Lower leg skin (tissue), 3 donors: ENCODE measurements around the gene ADORA1.

Experiments
- CTCF ChIP-seq, 3 donors: fragments of 450-650 bp; IDR thresholded peaks; one replicate each; pipeline ENCODE4 v1.5.1; 2016; ENCODE audit warnings: antibody characterized with exemption in 3 of 3, mild to moderate bottlenecking in 3 of 3, moderate library complexity in 2 of 3
- POLR2A ChIP-seq, 2 donors: fragments of 450-650 bp; IDR thresholded peaks; one replicate each; pipeline ENCODE4 v1.6.1; 2016 to 2017; ENCODE audit warnings: antibody characterized with exemption in 2 of 2, mild to moderate bottlenecking in 1 of 2, moderate library complexity in 1 of 2

- TF ChIP-seq CTCF (IDR thresholded peaks at IDR 0.05) = no peak
- no peak for TF ChIP-seq POLR2A (IDR thresholded peaks at IDR 0.05)
These were observed 77.2 kb downstream of the ADORA1 start for GRCh38 chr1:203204756-203205155.
